NCI-H2029 treated with DMSO at 0.1 percent for 48 hours (cell line): Measurements from ENCODE around the gene B4GALNT3.

Experiments used
- DNase-seq: peaks from one replicate; lab custom pipeline; 2025; lab: John Stamatoyannopoulos, UW

B4GALNT3 gene

DNA sequence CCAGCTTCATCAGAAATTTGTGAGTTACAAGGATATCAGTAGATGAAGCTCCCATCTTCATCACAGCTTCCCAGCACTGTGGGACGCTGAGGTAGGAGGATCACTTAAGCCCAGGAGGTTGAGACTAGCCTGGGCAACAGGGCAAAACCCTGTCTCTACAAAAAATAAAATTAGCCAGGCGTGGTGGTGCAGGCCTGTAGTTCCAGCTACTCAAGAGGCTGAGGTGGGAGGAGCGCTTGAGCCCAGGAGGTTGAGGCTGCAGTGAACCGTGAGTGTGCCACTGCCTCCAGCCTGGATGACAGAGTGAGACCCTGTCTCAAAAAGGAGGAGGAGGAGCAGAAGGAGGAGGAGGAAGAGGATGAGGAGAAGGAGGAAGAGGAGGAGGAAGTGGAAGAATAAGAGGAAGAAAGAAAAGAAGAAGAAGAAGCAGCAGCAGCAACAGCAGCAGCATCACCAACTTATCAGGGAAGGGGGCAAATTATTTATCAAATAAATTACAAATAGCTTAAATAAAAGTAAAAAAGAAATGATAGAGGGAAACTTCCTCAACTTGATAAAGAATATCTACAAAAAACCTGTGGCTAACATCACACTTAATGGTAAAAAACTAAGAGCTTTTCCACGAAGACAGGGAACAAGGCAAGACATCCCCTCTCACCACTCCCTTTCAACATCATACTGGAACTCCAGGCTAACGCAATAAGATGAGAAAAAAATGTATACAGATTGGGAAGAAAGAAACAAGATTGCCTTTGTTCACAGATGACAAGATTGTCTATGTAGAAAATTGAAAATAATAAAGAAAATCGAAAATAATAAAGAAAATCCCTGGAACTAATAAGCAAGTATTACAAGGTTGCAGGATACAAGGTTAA, 133.9 kb downstream of the B4GALNT3 start:
- DNase-seq = no peak

DNA sequence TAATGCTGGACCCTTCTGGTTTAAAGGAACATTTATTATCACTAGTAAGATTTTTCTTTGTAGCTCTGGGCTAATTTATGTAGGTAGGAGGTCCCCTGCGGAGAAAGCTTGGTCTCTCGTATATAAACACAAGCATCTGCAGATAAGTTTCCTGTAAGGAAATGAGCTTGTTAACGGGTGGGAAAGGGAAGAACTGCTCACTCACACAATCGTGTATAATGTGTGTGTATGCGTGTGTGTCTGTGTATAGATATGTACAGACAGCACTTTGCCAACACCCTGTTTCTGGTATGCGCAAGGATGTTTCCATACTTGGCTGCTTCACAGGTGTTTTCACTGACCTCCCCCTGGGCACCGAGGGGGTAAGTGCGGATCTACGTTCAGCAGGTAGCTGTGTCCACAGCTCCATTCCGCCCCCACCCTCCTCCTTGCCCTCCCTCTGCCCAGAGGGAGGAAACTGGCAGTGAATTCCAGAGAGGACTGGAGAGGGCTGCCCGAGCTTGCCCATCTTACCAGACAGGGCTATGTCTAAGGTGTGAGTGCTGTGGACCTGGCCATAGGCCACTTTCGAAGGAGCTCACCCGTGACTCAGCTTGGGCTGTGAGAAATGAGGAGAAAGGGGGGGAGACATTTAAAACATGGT, 138.3 kb downstream of the B4GALNT3 start:
- DNase-seq = no peak

DNA sequence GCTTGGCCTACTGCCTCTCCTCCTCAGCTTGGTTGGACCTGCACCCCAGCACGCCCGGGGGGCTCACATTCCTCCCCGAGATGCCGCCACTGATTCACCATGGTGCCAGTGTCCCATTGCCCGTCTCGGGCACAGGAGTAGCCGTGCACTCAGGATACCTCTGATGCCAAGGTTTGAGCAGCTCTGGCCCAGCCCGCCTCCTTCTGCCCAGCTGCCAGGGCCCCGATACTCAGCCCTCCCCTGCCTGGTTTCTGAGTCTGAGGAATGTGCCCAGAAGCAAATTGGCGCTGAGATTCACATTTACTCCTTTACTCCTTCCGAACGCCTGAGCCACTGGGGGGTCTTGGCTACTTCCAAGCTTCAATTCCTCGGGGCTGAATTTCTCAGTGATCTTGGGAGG, 140.0 kb downstream of the B4GALNT3 start:
- DNase-seq = no peak

DNA sequence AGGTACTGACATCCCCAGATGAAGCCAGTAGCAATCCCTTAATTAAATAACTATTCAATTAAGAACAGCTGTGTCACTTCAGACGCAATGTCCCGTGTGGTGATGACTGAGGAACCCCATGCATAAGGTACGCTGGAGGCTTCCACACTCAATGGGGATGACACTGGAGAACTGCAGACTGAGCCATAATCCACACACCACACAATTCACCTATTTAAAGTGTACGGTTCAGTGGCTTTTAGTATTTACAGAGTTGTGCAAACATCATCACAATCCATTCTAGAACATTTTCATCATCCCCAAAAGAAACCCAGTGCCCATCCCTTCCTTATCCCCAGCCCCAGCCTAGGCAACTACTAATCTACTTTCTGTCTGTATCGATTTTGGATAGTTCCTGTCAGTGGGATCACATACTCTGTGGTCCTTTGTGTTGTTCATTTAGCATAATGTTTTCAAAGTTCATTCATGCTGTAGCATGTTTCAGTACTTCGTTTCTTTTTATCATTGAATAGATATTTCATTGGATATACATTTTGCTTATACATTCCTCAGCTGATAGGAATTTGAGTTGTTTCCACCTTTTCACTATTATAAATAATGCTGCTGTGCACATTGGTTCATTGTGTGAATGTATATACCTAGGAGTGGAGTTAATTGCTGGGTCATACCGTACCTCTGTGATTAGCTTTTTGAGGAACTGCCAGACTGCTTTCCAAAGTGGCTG, 142.4 kb downstream of the B4GALNT3 start:
- no peak for DNase-seq

DNA sequence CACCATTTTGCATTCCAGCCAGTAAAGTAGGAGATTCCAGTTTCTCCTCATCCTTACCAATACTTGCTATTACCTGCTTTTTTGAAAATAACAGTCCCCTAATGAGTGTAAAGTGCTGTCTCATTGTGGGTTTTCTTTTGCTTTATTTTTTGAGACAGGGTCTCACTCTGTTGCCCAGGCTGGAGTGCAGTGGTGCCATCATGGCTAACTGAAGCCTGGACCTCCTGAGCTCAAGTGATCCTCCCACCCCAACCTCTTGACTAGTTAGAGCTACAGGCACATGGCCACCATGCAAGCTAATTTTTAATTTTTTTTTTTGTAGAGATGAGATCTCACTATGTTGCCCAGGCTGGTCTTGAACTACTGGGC, 142.9 kb downstream of the B4GALNT3 start:
- DNase-seq = no peak

DNA sequence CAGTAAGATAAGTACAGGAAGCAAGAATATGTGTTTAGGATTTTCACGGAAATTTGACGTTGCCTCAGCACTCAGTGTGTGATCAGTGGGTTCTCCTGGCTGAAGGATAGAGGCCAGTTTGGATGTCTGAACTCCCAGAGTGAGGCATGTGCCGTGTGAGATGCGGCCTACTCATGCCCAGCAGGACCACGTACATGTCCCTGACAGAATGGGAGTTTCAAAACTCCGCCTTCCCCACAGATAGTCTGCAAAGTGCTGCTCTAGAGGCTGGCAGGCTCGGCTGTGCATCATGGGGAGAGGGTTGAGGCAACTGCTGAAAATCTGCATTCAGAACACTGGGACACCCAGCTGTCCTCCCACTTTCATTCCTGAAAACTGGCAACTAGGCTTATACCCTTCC, 145.2 kb downstream of the B4GALNT3 start:
- DNase-seq = no peak

DNA sequence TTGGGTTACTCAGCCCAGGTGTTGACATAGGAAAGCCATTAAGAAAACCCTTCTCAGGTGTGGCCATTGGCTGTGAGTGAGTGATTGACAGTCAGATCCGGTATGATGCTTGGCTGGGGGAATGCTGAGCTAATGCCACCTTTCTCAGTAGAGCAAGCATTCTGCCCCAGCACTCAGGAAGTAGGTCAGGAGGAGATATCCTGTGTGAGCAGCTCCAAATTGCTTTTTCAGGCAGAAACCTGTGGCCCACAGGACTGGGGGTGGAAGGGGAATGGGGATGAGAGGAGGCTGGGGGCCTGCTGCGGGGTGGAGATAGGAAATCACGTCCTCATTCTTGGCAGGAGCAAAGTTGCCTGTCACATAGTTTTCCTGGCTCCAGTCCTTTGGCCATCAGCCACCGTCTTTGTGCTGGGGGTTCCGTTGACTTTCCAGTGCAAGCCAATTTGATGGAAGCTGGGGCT, 147.8 kb downstream of the B4GALNT3 start:
- DNase-seq = no peak

DNA sequence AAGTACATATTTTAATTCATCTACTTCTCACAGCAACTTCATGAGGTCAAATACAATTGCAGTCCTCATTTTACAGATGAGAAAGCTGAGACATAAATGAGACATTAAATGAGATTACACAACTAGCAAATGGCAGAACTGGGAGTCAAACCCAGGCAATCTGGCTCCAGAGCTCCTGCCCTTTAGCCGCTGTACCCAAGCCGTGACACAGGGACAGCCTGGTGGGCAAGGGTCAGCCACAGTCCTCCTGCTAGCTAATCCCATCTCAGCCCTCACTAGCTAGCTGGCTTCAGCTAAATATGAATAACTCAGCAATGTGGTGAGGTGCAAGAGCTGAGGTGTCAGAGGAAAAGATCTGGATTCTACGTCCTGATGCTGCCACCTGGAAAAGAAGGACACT, 148.7 kb downstream of the B4GALNT3 start:
- DNase-seq = no peak

DNA sequence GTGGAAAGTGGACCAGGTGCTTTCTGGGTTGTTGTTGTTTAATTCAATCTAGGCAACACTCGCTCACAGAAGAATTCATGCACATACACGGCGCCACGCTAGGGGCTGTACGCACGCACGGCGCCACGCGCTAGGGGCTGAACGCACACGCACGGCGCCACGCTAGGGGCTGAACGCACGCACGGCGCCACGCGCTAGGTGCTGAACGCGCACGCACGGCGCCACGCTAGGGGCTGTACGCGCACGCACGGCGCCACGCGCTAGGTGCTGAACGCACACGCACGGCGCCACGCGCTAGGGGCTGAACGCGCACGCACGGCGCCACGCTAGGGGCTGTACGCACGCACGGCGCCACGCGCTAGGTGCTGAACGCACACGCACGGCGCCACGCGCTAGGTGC, 149.2 kb downstream of the B4GALNT3 start:
- DNase-seq = no peak

DNA sequence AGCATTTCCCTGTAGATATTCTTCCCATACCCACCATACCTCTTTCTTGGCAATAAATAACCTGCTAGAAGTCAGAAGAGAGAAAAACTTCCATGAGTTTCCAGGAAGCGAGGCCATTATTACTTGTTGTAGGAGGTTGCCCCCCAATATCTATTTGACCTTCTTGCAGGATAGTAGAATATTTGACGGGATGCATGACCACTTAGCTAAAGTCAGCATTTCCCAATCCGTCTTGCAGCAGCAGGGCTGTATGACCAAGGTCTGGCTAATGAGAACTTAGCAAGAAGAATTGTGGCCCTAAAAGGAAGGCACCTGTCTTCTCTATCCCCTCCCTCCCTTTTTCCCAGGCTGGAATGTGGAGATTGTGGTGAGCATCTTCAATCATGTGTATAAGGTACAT, 152.0 kb downstream of the B4GALNT3 start:
- no peak for DNase-seq

DNA sequence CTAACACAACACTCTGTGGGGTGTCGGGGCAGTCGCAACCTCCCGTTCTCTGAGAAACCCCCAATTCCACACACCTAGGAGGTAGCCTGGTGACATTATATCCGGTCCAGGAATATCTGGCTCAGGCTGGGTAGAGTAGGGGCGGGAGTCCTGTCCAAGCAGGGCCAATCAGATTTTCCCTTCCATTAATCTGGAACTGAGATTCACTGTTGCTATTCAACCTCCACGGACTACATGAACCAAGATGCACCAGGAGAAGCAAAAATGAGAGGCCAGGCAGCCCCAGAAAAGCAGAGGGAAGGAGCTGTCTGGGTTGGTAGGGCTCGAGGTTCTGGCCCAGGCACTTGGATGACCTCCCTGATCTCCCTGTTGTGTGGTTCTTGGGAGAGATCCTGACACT, 152.6 kb downstream of the B4GALNT3 start:
- no peak for DNase-seq

DNA sequence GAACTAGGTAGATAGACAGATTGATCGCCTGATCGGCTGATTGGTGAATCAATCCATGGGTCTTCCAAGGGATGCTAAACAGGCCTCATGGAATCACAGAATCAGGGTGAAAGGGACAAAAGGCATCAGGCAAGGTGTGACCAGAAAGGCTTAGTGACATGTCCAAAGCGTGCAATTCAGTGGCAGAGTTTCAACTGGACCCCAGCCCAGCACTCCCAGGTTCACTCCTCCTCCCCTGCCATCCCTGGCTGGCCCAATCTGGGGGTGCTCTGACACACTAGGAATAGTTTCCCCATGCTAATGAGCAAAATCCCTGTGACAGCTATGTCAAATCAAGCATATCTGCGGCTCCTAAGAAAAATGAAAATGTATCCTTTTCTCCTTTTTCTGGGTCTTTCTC, 153.1 kb downstream of the B4GALNT3 start:
- no peak for DNase-seq
